ENCODE measurements around the gene GRIN2C.

Gene GRIN2C

GRCh38 chr17:74881073-74881472, 21.4 kb upstream of the GRIN2C start (continued):
- TF ChIP-seq IKZF3 (tag by site-specific recombination; IDR thresholded peaks at IDR 0.05) (no peak), ZNF513 (tag by site-specific recombination; IDR thresholded peaks at IDR 0.05) (no peak), ZNF610 (tag by site-specific recombination; IDR thresholded peaks at IDR 0.05; ENCODE audit: borderline replicate concordance) (no peak), MZF1 (tag by site-specific recombination; IDR thresholded peaks at IDR 0.05; ENCODE audit: borderline replicate concordance) (no peak), GLIS1 (tag by site-specific recombination; IDR thresholded peaks at IDR 0.05) (no peak), ZNF548 (tag by site-specific recombination; IDR thresholded peaks at IDR 0.05) (no peak), ZNF404 (tag by site-specific recombination; IDR thresholded peaks at IDR 0.05) (no peak), ZNF629 (tag by site-specific recombination; IDR thresholded peaks at IDR 0.05) (no peak)

- H3K27ac ChIP-seq (ENCODE audit: extremely low read depth, low read depth, low read length), result no peak overlapping the region
- ChIA-PET POLR2A (interaction anchor here (0.5 to 1.1 kb wide), 2 partner anchors 27 to 140 kb away, joined by 4 to 5 read pairs; no protein-coding TSS in a partner anchor), CTCF (interaction anchor here (1.0 to 1.5 kb wide), 4 partner anchors 14 to 88 kb away, joined by 3 to 5 read pairs (median 4); no protein-coding TSS in a partner anchor)
- no peaks in the 10 kb centered on the region for H3K36me3 ChIP-seq (ENCODE audit: control insufficient read depth in 2 of 2, insufficient read depth in 1 of 2, low read length in 2 of 2)
- H3K4me3 ChIP-seq (ENCODE audit: low read depth, low read length), result no peak overlapping the region
- H3K9me3 ChIP-seq (ENCODE audit: control insufficient read depth, insufficient read depth, low read depth, low read length), result no peaks in the 10 kb centered on the region
- TF ChIP-seq KLF10 (tag by site-specific recombination; IDR thresholded peaks at IDR 0.05) (no peak), ZNF830 (tag by site-specific recombination; IDR thresholded peaks at IDR 0.05; ENCODE audit: low read depth) (no peak), ZNF707 (tag by site-specific recombination; IDR thresholded peaks at IDR 0.05) (no peak)
- no peaks in the 10 kb centered on the region; the same call in 1 of the 2 replicates for H3K4me1 ChIP-seq (ENCODE audit: control insufficient read depth, insufficient read depth, low read length)
These were observed 19.6 kb upstream of the GRIN2C start for GRCh38 chr17:74879308-74879707.

- Histone ChIP-seq H3K4me1 (ENCODE audit: control insufficient read depth, insufficient read depth, low read length) (peaks cover 4% of the 10 kb centered on the region; the same call in 1 of the 2 replicates), H3K36me3 (ENCODE audit: control insufficient read depth in 2 of 2, insufficient read depth in 1 of 2, low read length in 2 of 2) (no peaks in the 10 kb centered on the region), H3K27ac (ENCODE audit: extremely low read depth, low read depth, low read length) (no peak overlapping the region), H3K9me3 (ENCODE audit: control insufficient read depth, insufficient read depth, low read depth, low read length) (no peaks in the 10 kb centered on the region), H3K4me3 (ENCODE audit: low read depth, low read length) (no peak overlapping the region)
- ChIA-PET POLR2A (interaction anchor here (0.6 to 1.2 kb wide), 4 partner anchors 26 to 94 kb away, joined by 3 to 5 read pairs (median 3); partner anchors contain the start of genes HID1 and OTOP2), CTCF (interaction anchor here (0.6 to 1.6 kb wide), 3 partner anchors 16 to 87 kb away, joined by 3 to 14 read pairs (median 3); no protein-coding TSS in a partner anchor)
- TF ChIP-seq ZNF184 (tag by site-specific recombination; IDR thresholded peaks at IDR 0.05), result no peak
- TF ChIP-seq ZNF423 (tag by site-specific recombination; IDR thresholded peaks at IDR 0.05), result no peak
- TF ChIP-seq ZNF521 (tag by site-specific recombination; IDR thresholded peaks at IDR 0.05), result no peak
- TF ChIP-seq ZBTB7A (tag by site-specific recombination; IDR thresholded peaks at IDR 0.05; ENCODE audit: low read depth), result no peak
- TF ChIP-seq ZBTB44 (tag by site-specific recombination; IDR thresholded peaks at IDR 0.05), result no peak
- no peak for TF ChIP-seq ZNF510 (tag by site-specific recombination; IDR thresholded peaks at IDR 0.05; ENCODE audit: insufficient replicate concordance)
- no peak for TF ChIP-seq PRDM4 (tag by site-specific recombination; IDR thresholded peaks at IDR 0.05)
- no peak for TF ChIP-seq ZNF692 (tag by site-specific recombination; IDR thresholded peaks at IDR 0.05)
- TF ChIP-seq ZNF23 (tag by site-specific recombination; IDR thresholded peaks at IDR 0.05; ENCODE audit: borderline replicate concordance), result no peak
- no peak for TF ChIP-seq ZNF2 (tag by site-specific recombination; IDR thresholded peaks at IDR 0.05)
- no peak for TF ChIP-seq ZNF792 (tag by site-specific recombination; IDR thresholded peaks at IDR 0.05)
- TF ChIP-seq ZNF76 (tag by site-specific recombination; IDR thresholded peaks at IDR 0.05; ENCODE audit: borderline replicate concordance, low read depth), result no peak
These were observed 19.0 kb upstream of the GRIN2C start for GRCh38 chr17:74878658-74879057.

Data from HEK293 (cell line).